PC-3 (cell line): ENCODE measurements around the gene SLC4A5.
"Not testable (repeated sequence)": the region's sequence is repeated elsewhere in the genome, so short reads cannot be mapped to it uniquely, and the experiment has no call there.

Experiments
- EZH2 ChIP-seq: fragments of 300-600 bp; sonication (generic); IDR thresholded peaks from one replicate; pipeline ENCODE4 v1.6.1; 2017; ENCODE audit warnings: antibody characterized with exemption, mild to moderate bottlenecking, low read length; ENCODE audit not compliant: unreplicated experiment
- EZH2phosphoT487 ChIP-seq: fragments of 300-600 bp; sonication (generic); IDR thresholded peaks from 2 replicates; pipeline ENCODE4 v1.6.1; 2018; ENCODE audit warnings: mild to moderate bottlenecking, antibody characterized with exemption, low read length, borderline replicate concordance
- TF ChIP-seq, protein P1 (sequence below): fragments of 300-600 bp; sonication (generic); conservative IDR thresholded peaks from 2 replicates; pipeline ENCODE4 v1.5.1; 2017; ENCODE audit warnings: antibody characterized with exemption, low read depth, mild to moderate bottlenecking, low read length

DNA sequence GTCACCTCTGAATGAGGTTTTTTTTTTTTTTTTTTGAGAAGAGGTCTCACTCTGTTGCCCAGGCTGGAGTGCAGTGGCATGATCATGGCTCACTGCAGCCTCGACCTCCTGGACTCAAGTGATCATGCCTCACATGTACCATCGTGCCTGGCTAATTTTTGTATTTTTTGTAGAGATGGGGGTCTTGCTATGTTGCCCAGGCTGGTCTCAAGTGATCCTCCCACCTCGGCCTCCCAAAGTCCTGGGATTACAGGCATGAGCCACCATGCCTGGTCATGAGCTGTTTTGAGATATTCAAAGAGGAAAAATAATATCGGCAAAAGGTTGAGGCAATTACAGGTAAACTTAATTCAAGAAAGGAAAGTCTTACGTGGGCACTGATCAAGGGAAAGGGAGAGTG, 113.4 kb downstream of the SLC4A5 start:
- TF ChIP-seq, protein P1, sequence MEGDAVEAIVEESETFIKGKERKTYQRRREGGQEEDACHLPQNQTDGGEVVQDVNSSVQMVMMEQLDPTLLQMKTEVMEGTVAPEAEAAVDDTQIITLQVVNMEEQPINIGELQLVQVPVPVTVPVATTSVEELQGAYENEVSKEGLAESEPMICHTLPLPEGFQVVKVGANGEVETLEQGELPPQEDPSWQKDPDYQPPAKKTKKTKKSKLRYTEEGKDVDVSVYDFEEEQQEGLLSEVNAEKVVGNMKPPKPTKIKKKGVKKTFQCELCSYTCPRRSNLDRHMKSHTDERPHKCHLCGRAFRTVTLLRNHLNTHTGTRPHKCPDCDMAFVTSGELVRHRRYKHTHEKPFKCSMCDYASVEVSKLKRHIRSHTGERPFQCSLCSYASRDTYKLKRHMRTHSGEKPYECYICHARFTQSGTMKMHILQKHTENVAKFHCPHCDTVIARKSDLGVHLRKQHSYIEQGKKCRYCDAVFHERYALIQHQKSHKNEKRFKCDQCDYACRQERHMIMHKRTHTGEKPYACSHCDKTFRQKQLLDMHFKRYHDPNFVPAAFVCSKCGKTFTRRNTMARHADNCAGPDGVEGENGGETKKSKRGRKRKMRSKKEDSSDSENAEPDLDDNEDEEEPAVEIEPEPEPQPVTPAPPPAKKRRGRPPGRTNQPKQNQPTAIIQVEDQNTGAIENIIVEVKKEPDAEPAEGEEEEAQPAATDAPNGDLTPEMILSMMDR, result not testable (repeated sequence)
- not testable (repeated sequence) for TF ChIP-seq EZH2, EZH2phosphoT487
